ENCODE data around the gene AATK. TPM values are rescaled to one million over a fixed set of nuclear protein-coding genes. Genes with fewer than 3 reads are reported as not detected.

The AATK gene
- total and polyA plus RNA-seq, 9 of the 15 experiments (the other 6 are each of a cell fraction or from before 2014, with no cell fraction given) = 0.11 to 0.55 (median 0.38) TPM; not detected in 5

- TF ChIP-seq SAFB (IDR thresholded peaks at IDR 0.05; ENCODE audit: borderline replicate concordance, low read depth, low read length) = no peak
- no peak for TF ChIP-seq THRA (IDR thresholded peaks at IDR 0.05)
- TF ChIP-seq, protein P1, sequence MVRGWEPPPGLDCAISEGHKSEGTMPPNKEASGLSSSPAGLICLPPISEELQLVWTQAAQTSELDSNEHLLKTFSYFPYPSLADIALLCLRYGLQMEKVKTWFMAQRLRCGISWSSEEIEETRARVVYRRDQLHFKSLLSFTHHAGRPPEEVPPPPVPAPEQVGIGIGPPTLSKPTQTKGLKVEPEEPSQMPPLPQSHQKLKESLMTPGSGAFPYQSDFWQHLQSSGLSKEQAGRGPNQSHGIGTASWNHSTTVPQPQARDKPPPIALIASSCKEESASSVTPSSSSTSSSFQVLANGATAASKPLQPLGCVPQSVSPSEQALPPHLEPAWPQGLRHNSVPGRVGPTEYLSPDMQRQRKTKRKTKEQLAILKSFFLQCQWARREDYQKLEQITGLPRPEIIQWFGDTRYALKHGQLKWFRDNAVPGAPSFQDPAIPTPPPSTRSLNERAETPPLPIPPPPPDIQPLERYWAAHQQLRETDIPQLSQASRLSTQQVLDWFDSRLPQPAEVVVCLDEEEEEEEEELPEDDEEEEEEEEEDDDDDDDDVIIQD (CRISPR knock-in tag; IDR thresholded peaks at IDR 0.05) = no peak
- no peak for TF ChIP-seq MBD2 (IDR thresholded peaks at IDR 0.05; ENCODE audit: borderline replicate concordance, low read depth)
- TF ChIP-seq ETV1 (tag; conservative IDR thresholded peaks at IDR 0.05; ENCODE audit: low read depth) = 0 out of 2 replicates have a peak, but pooled peaks have one; percentile 7
- no peak for TF ChIP-seq RBM14 (IDR thresholded peaks at IDR 0.05; ENCODE audit: borderline replicate concordance, insufficient read depth, low read depth, low read length)
- no peak for TF ChIP-seq WHSC1 (IDR thresholded peaks at IDR 0.05; ENCODE audit: low read length)
- TF ChIP-seq MLX (CRISPR knock-in tag; conservative IDR thresholded peaks at IDR 0.05) = no peak
- TF ChIP-seq MECOM (CRISPR knock-in tag; IDR thresholded peaks at IDR 0.05) = no peak
- TF ChIP-seq ZNF778 (CRISPR knock-in tag; IDR thresholded peaks at IDR 0.05) = no peak
- TF ChIP-seq TAL1 (IDR thresholded peaks at IDR 0.05) = no peak
- no peak; the same call in none of the 2 replicates for TF ChIP-seq SMARCA5 (IDR thresholded peaks at IDR 0.05)
- TF ChIP-seq COPS2 (conservative IDR thresholded peaks at IDR 0.05) = no peak
- no peak for TF ChIP-seq OTX1 (CRISPR knock-in tag; IDR thresholded peaks at IDR 0.05)
- TF ChIP-seq ZNF239 (CRISPR knock-in tag; IDR thresholded peaks at IDR 0.05) = no peak
- TF ChIP-seq NFE2 (IDR thresholded peaks at IDR 0.05; ENCODE audit: low read depth) = peak; percentile 80
- TF ChIP-seq HINFP (tag; conservative IDR thresholded peaks at IDR 0.05; ENCODE audit: low read depth) = no peak
- TF ChIP-seq ZC3H8 (IDR thresholded peaks at IDR 0.05) = no peak
- TF ChIP-seq ZNF583 (CRISPR knock-in tag; IDR thresholded peaks at IDR 0.05) = 0 out of 2 replicates have a peak, but pooled peaks have one; percentile 32
- TF ChIP-seq ZEB2 (IDR thresholded peaks at IDR 0.05) = no peak
- TF ChIP-seq KDM5B (IDR thresholded peaks at IDR 0.05; ENCODE audit: insufficient replicate concordance, low read depth, low read length) = peak; percentile 51
- TF ChIP-seq SMC3 (conservative IDR thresholded peaks at IDR 0.05; ENCODE audit: insufficient read depth, low read depth, low read length) = peak; percentile 64
- TF ChIP-seq DNMT1 (IDR thresholded peaks at IDR 0.05) = no peak
Observed at GRCh38 chr17:81097134-81097942, 68.7 kb downstream of the AATK start (continued).
